Fibroblast of the aortic adventitia (primary cell): Measurements from ENCODE around the gene TTYH3. TPM values are rescaled to one million over a fixed set of nuclear protein-coding genes. Genes with fewer than 3 reads are reported as not detected.

Source experiments
- DNase-seq: peaks from one replicate; pipeline ENCODE4 v3.0.0-alpha.2; 2010; ENCODE audit warnings: low read depth
- H3K4me3 ChIP-seq: 2 replicates; pipeline ENCODE4 v1.5.1; 2011; ENCODE audit warnings: low read depth, mild to moderate bottlenecking, control low read depth, low read length, moderate library complexity
- total RNA-seq: library from RNA; depleted of rRNA; stranded (reverse); fragments of >200 nt; gene quantifications from 2 replicates; pipeline ENCODE4 v1.2.3, GENCODE V29; 2012; ENCODE audit warnings: low replicate concordance
- TF ChIP-seq, protein P1 (sequence below): IDR thresholded peaks from 2 replicates; pipeline ENCODE4 v1.5.1; 2011; ENCODE audit warnings: mild to moderate bottlenecking, low read length, control low read depth, inconsistent platforms; ENCODE audit not compliant: insufficient read depth

The TTYH3 gene
- total RNA-seq, 1 donor, result 27.9 TPM

DNA sequence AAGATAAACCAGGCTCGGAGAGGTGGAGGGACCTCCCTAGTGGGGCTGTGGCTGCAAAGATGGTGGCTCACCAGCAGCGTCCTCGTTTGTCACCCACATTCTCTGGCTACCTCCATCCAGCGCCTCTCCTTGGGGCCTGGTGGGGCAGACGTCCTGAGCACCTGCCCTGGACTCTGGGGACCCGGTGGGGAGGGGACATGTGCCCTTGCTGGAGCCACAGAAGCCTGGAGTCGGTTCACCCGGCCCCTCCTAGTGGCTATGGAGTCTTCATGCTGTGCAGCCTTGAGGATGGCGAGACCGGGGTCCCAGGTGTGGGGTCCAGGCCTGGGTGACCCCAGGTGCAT lies 14.5 kb downstream of the TTYH3 start:
- TF ChIP-seq, protein P1, sequence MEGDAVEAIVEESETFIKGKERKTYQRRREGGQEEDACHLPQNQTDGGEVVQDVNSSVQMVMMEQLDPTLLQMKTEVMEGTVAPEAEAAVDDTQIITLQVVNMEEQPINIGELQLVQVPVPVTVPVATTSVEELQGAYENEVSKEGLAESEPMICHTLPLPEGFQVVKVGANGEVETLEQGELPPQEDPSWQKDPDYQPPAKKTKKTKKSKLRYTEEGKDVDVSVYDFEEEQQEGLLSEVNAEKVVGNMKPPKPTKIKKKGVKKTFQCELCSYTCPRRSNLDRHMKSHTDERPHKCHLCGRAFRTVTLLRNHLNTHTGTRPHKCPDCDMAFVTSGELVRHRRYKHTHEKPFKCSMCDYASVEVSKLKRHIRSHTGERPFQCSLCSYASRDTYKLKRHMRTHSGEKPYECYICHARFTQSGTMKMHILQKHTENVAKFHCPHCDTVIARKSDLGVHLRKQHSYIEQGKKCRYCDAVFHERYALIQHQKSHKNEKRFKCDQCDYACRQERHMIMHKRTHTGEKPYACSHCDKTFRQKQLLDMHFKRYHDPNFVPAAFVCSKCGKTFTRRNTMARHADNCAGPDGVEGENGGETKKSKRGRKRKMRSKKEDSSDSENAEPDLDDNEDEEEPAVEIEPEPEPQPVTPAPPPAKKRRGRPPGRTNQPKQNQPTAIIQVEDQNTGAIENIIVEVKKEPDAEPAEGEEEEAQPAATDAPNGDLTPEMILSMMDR, result no peak

DNA sequence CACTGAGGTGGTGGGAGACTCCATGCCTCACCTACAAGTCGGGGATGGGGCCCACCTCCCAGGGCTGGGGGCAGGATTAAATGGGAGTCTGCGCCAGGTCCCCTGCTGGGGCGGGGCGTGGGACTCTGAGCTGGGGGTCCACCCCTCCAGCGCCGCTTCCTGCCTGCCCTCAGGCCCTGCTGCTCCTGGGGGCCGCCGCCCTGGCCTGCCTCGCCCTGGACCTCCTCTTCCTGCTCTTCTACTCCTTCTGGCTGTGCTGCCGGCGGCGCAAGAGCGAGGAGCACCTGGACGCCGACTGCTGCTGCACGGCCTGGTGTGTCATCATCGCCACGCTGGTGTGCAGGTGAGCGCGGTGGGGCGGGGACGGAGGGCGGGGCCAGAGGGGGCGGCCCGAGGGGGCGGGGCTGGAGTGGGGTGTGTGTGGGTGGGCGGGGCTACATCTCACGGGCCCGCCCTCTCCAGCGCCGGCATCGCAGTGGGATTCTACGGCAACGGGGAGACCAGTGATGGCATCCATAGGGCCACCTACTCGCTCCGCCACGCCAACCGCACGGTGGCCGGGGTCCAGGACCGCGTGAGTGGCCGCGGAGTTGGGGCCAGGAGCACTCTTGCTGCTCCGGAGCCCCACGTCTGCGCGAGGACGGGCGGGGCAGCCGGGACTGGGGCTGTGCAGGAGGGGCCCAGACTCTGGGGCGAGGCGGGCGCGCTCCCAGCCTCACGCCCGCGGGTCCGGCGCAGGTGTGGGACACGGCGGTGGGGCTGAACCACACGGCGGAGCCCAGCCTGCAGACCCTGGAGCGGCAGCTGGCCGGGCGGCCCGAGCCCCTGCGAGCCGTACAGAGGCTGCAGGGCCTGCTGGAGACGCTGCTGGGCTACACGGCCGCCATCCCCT lies 15.1 kb downstream of the TTYH3 start:
- no peak overlapping the region for H3K4me3 ChIP-seq
- TF ChIP-seq, protein P1, result no peak
- DNase-seq, result no peak

More for the DNA sequence above, 14.5 kb downstream of the TTYH3 start:
- DNase-seq, result no peak
- H3K4me3 ChIP-seq, result no peak overlapping the region

DNA sequence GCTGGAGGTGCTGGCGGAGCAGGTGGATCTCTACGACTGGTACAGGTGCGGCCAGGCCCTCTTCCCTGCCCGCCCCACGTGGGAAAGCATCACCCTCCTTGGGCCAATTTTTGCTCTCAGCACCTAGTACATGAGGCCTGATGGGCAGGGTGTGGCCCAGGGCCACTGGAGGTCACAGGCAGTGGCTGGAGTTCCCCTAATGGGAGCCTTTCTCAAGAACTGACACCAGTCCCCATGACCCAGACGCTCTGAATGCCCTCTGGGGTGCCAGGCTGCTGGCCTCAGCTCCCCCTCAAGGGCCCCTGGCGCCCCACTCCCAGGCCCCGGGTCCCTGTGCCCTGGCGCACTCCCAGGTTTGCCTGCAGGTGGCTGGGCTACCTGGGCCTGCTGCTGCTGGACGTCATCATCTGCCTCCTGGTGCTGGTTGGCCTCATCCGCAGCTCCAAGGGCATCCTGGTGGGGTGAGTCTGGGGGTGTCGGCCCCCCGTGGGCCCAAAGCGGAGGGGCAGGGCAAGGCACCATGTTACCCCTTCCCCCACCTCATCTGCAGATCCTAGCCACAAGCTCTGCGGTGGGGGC lies 15.9 kb downstream of the TTYH3 start:
- no peak overlapping the region for H3K4me3 ChIP-seq

DNA sequence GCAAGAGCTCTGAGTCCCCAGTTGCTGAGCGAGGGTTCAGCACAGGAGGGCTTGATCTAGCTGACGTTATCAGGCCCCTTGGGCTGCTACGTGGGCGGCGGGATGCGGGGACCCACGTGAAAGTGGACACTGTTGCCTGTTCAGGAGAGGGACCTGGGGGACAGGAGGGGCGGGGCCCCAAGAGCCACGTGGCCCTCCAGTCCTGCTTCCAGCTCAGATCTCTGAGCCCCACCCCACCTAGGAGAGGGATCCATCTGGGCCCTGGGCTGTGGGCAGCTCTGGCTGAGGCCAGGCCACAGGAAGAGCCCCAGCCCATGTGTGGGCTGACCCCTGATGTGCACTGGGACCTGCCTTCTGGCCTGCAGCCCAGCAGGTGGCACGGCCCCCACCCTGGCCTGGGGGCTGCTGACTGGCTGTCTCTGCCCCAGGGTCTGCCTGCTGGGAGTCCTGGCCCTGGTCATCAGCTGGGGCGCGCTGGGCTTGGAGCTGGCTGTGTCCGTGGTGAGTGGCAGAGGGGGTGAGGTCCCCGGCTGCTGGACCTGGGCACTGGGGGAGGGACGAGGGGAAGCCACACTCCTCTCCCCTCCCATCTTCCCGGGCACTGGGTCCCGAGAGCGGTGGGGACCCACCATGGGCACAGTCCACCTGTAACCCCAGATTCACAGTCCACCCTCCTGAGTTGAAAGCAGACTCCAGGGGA lies 17.5 kb downstream of the TTYH3 start:
- TF ChIP-seq, protein P1, result no peak
- H3K4me3 ChIP-seq, result no peak overlapping the region
- no peak for DNase-seq

More for the DNA sequence above, 15.9 kb downstream of the TTYH3 start:
- no peak for DNase-seq
- TF ChIP-seq, protein P1, result no peak

DNA sequence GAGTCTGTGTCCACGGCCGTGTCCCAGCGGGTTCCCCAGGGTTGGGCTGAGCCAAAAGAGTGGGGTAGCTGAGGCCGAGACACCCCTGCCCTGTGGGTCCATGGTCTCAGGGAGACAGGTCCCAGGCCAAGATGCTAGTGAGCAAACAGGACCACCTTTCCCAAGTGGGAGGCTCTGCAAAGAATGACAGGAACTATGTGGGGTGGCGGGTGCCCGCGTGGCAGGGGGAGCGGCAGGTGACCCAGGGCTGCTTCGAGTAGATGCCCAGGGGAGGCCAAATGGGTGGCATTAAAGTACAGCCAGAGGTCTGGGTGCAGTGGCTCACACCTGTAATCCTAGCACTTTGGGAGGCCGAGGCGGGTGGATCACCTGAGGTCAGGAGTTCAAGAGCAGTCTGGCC lies 18.2 kb downstream of the TTYH3 start:
- DNase-seq, result no peak
- no peak overlapping the region for H3K4me3 ChIP-seq
- TF ChIP-seq, protein P1, result no peak

DNA sequence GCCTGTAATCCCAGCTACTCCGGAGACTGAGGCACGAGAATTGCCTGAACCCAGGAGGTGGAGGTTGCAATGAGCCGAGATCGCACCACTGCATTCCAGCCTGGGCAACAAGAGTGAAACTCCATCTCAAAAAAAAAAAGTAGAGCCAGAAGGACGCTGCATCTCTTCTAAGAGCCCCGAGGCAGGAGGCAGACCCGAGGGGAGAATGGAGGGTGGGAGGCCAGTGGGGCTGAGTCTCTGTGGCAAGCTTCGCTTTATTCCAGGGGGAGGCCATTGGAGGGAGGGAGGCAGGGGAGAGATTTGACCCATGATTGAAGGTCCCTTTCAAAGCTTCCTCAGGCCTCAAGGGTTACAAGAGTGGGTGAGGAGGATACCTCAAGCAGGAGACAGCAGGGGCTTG lies 18.7 kb downstream of the TTYH3 start:
- TF ChIP-seq, protein P1, result no peak
- DNase-seq, result no peak
- H3K4me3 ChIP-seq, result no peak overlapping the region
